Caco-2 (cell line): ENCODE results near the gene PIK3R2. TPM values are rescaled to one million over a fixed set of nuclear protein-coding genes. Genes with fewer than 3 reads are reported as not detected.

Source experiments
- BruUV-seq: library from RNA; stranded (reverse); fragments of 400-500 nt; replicated peaks from 2 replicates; lab custom pipeline; 2021; lab: Mats Ljungman, UMichigan
- CTCF ChIA-PET: fragments of 300-600 bp; sonication (Branson Sonifier 250); formaldehyde crosslinking; loops from one replicate; lab custom pipeline; 2022; ENCODE audit warnings: antibody characterized with exemption; lab: Charles Lee
- POLR2A ChIA-PET: fragments of 300-600 bp; sonication (Branson Sonifier 250); formaldehyde crosslinking; loops from one replicate; lab custom pipeline; 2022; ENCODE audit warnings: antibody characterized with exemption; lab: Charles Lee
- DNase-seq, 2 experiments: peaks; one replicate each; pipeline versions ENCODE4 v3.0.0 to v3.0.0-alpha.2; 2020 to 2022
- H3K27me3 ChIP-seq: replicated peaks from 2 replicates; pipeline ENCODE4 v1.6.0; 2011; ENCODE audit warnings: low read length; ENCODE audit not compliant: control insufficient read depth, insufficient read depth
- H3K36me3 ChIP-seq: 2 replicates; pipeline ENCODE4 v1.5.1; 2011; ENCODE audit warnings: low read length; ENCODE audit not compliant: control insufficient read depth, insufficient read depth
- H3K4me1 ChIP-seq: fragments of 250-450 bp; sonication (Bioruptor Pico); 2 replicates; pipeline ENCODE4 v1.5.1; 2020; ENCODE audit warnings: mild to moderate bottlenecking
- H3K4me3 ChIP-seq: 2 replicates; pipeline ENCODE4 v1.5.1; 2011; ENCODE audit warnings: low read depth, mild to moderate bottlenecking, control low read depth, low read length
- H3K9me3 ChIP-seq: fragments of 250-450 bp; sonication (Bioruptor Pico); 2 replicates; pipeline ENCODE4 v1.5.1; 2020; ENCODE audit warnings: mild to moderate bottlenecking, moderate library complexity
- H3K27ac Mint-ChIP-seq: one replicate; pipeline ENCODE4 v1.8.0; 2022; ENCODE audit warnings: mixed read lengths; ENCODE audit not compliant: unreplicated experiment
- H3K27me3 Mint-ChIP-seq: one replicate; pipeline ENCODE4 v1.8.0; 2022; ENCODE audit warnings: mixed read lengths; ENCODE audit not compliant: insufficient read depth, unreplicated experiment
- H3K36me3 Mint-ChIP-seq: one replicate; pipeline ENCODE4 v1.8.0; 2022; ENCODE audit warnings: mild to moderate bottlenecking, mixed read lengths; ENCODE audit not compliant: insufficient read depth, unreplicated experiment
- H3K4me1 Mint-ChIP-seq: one replicate; pipeline ENCODE4 v1.8.0; 2022; ENCODE audit warnings: low read depth, mixed read lengths; ENCODE audit not compliant: unreplicated experiment
- H3K4me3 Mint-ChIP-seq: one replicate; pipeline ENCODE4 v1.8.0; 2022; ENCODE audit warnings: mild to moderate bottlenecking, moderate library complexity, mixed read lengths; ENCODE audit not compliant: unreplicated experiment
- H3K9me3 Mint-ChIP-seq: one replicate; pipeline ENCODE4 v1.8.0; 2022; ENCODE audit warnings: mixed read lengths; ENCODE audit not compliant: unreplicated experiment
- CTCF ChIP-seq, 2 experiments: fragments of 200-600 bp in 1 of 2; IDR thresholded peaks; 1 replicate in 1 of 2; 2 replicates in 1 of 2; pipeline versions ENCODE4 v1.5.1 to v1.8.0; 2011 to 2022; ENCODE audit warnings: antibody characterized with exemption in 1 of 2, control low read depth in 1 of 2, inconsistent platforms in 1 of 2, low read depth in 1 of 2, low read length in 1 of 2, mild to moderate bottlenecking in 1 of 2, moderate library complexity in 1 of 2; ENCODE audit not compliant: insufficient read depth in 1 of 2, severe bottlenecking in 1 of 2, unreplicated experiment in 1 of 2
- intact Hi-C: fragments of 100-400 bp; cut with micrococcal nuclease; formaldehyde crosslinking; loops from one replicate; pipeline ENCODE4 v1.10.0; 2022; ENCODE audit not compliant: unreplicated experiment
- total RNA-seq: library from RNA; stranded (reverse); gene quantifications from 2 replicates; pipeline ENCODE4 v1.2.3, GENCODE V29; 2022

The PIK3R2 gene
- total RNA-seq, 1 experiment from 2014 or later: 34.3 TPM

- no peak for DNase-seq
- Mint-ChIP-seq H3K9me3 (no peaks in the 10 kb centered on the region), H3K4me3 (no peak overlapping the region), H3K36me3 (peaks cover 2% of the 10 kb centered on the region), H3K27me3 (no peaks in the 10 kb centered on the region), H3K27ac (no peak overlapping the region), H3K4me1 (no peaks in the 10 kb centered on the region)
- Histone ChIP-seq H3K4me1 (no peaks in the 10 kb centered on the region), H3K9me3 (no peaks in the 10 kb centered on the region), H3K27me3 (no peaks in the 10 kb centered on the region; the same call in 1 of the 2 replicates), H3K4me3 (no peak overlapping the region), H3K36me3 (no peaks in the 10 kb centered on the region)
- BruUV-seq: no TSS peak
- POLR2A ChIA-PET: no interaction called here
- intact Hi-C loops: no loop called here
- no peak for TF ChIP-seq CTCF (IDR thresholded peaks at IDR 0.05; ENCODE audit: insufficient read depth in 1 of 2, low read depth in 1 of 2, low read length in 1 of 2, severe bottlenecking in 1 of 2, unreplicated experiment in 1 of 2)
- CTCF ChIA-PET: no interaction called here
These were observed 61.9 kb downstream of the PIK3R2 start for GRCh38 chr19:18214779-18215433.

GRCh38 chr19:18216789-18217188 is 63.8 kb downstream of the PIK3R2 start:
- BruUV-seq: no TSS peak
- CTCF ChIA-PET: no interaction called here
- no peak for TF ChIP-seq CTCF (IDR thresholded peaks at IDR 0.05; ENCODE audit: insufficient read depth in 1 of 2, low read depth in 1 of 2, low read length in 1 of 2, severe bottlenecking in 1 of 2, unreplicated experiment in 1 of 2)
- no peak overlapping the region for H3K4me3 ChIP-seq
- DNase-seq: no peak
- Mint-ChIP-seq H3K36me3 (peaks cover 10% of the 10 kb centered on the region), H3K9me3 (no peaks in the 10 kb centered on the region), H3K27me3 (no peaks in the 10 kb centered on the region), H3K27ac (no peak overlapping the region), H3K4me1 (peaks cover 4% of the 10 kb centered on the region), H3K4me3 (no peak overlapping the region)
- intact Hi-C loops: no loop called here
- POLR2A ChIA-PET: no interaction called here
- H3K4me1 ChIP-seq: no peaks in the 10 kb centered on the region
- H3K9me3 ChIP-seq: no peaks in the 10 kb centered on the region
- no peaks in the 10 kb centered on the region for H3K27me3 ChIP-seq
- no peaks in the 10 kb centered on the region for H3K36me3 ChIP-seq

- CTCF ChIA-PET: no interaction called here
- no peaks in the 10 kb centered on the region for H3K27me3 ChIP-seq
- no peak overlapping the region for H3K27ac Mint-ChIP-seq
- TF ChIP-seq CTCF (IDR thresholded peaks at IDR 0.05; ENCODE audit: insufficient read depth in 1 of 2, low read depth in 1 of 2, low read length in 1 of 2, severe bottlenecking in 1 of 2, unreplicated experiment in 1 of 2): no peak
- H3K4me3 ChIP-seq: no peak overlapping the region
- no peaks in the 10 kb centered on the region for H3K9me3 Mint-ChIP-seq
- BruUV-seq: no TSS peak
- H3K9me3 ChIP-seq: no peaks in the 10 kb centered on the region
- intact Hi-C loops: no loop called here
- POLR2A ChIA-PET: no interaction called here
- H3K36me3 Mint-ChIP-seq: peaks cover 10% of the 10 kb centered on the region
- H3K4me3 Mint-ChIP-seq: no peak overlapping the region
- H3K4me1 ChIP-seq: no peaks in the 10 kb centered on the region
- DNase-seq: no peak
- no peaks in the 10 kb centered on the region for H3K27me3 Mint-ChIP-seq
- H3K4me1 Mint-ChIP-seq: peaks cover 4% of the 10 kb centered on the region
- H3K36me3 ChIP-seq: no peaks in the 10 kb centered on the region
These were observed 65.2 kb downstream of the PIK3R2 start for GRCh38 chr19:18218159-18218558.
